ENCODE measurements around the gene DLL1. TPM values are rescaled to one million over a fixed set of nuclear protein-coding genes. Genes with fewer than 3 reads are reported as not detected.
A peak's percentile ranks its signal among the peaks of the same experiment; 100 is the strongest.

DLL1 gene
- total and polyA plus RNA-seq, 12 donors, result 0.75 to 13.3 (median 7.7) TPM

DNA sequence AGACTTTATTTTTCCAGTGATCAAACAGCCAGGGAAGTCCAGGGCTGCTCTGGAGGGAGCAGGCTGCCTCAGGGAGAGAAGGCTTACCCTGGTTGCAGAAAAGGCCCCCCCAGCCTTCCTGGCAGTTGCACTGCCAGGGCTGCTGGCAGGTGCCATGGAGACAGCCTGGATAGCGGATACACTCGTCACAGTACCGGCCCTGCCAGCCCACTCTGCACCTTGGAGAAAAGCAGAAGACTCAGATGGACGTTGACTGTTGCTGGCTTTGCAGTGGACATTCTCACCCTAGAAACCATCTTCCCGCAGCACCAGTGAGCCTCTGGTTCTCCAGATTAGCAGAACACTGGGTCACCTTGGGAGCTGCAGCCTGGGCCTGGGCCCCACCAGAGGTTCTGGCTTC, 5.4 kb downstream of the DLL1 start:
- Histone ChIP-seq H3K27me3 (no peaks in the 10 kb centered on the region), H3K9me3 (replicated peaks in 1 of 3) (no peaks in the 10 kb centered on the region), H3K4me3 (no peak overlapping the region), H3K36me3 (replicated peaks in 1 of 2) (peaks cover 0 to 26% of the 10 kb centered on the region in 2 donors), H3K27ac (no peak overlapping the region), H3K4me1 (replicated peaks in 1 of 2) (peaks cover 11 to 30% of the 10 kb centered on the region in 2 donors)
- intact Hi-C loops (cut with DNase I), result no loop called here
- peak in 1 of 7 donors; percentile 7 for DNase-seq
- WGBS, 4 donors, result 86 to 91% (median 90%) methylated on average over 4 to 5 of the region's 5 CpGs
- TF ChIP-seq, protein P1, sequence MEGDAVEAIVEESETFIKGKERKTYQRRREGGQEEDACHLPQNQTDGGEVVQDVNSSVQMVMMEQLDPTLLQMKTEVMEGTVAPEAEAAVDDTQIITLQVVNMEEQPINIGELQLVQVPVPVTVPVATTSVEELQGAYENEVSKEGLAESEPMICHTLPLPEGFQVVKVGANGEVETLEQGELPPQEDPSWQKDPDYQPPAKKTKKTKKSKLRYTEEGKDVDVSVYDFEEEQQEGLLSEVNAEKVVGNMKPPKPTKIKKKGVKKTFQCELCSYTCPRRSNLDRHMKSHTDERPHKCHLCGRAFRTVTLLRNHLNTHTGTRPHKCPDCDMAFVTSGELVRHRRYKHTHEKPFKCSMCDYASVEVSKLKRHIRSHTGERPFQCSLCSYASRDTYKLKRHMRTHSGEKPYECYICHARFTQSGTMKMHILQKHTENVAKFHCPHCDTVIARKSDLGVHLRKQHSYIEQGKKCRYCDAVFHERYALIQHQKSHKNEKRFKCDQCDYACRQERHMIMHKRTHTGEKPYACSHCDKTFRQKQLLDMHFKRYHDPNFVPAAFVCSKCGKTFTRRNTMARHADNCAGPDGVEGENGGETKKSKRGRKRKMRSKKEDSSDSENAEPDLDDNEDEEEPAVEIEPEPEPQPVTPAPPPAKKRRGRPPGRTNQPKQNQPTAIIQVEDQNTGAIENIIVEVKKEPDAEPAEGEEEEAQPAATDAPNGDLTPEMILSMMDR (IDR thresholded peaks at IDR 0.05), result no peak
- no peak for TF ChIP-seq POLR2A (IDR thresholded peaks at IDR 0.05)

DNA sequence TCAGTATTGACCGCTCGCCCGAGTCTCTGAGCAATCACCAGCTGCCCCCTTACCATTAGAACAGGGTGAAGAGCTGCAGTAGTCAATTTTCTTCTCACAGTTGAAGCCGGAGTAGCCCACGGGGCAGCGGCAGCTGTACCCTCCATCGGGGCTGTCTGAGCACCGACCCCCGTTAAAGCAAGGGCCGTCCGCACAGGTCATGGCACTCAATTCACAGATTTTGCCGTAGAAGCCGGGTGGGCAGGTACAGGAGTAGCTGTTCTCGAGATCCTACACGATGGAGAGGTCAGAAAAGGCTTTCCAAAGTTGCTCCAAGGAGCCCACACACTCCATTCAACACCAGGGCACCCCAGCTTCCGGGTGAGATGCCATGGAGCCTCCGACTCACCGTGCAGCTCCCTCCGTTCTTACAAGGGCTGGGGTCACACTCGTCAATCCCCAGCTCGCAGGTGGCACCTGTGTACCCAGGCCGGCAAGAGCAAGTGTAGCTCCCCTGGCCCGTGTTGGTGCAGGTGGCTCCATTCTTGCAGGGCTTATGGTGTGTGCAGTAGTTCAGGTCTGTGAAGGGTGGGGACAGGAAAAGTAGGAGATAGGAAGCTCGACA, 5.9 kb downstream of the DLL1 start:
- H3K27me3 ChIP-seq, result no peaks in the 10 kb centered on the region
- peak in 2 of 7 donors; percentile 13 to 19 for DNase-seq
- WGBS, 4 donors, result 88 to 92% (median 90%) methylated on average over 7 to 24 of the region's 24 CpGs
- no peak overlapping the region for H3K4me3 ChIP-seq
- H3K36me3 ChIP-seq (replicated peaks in 1 of 2), result peaks cover 0 to 26% of the 10 kb centered on the region in 2 donors
- TF ChIP-seq, protein P1 (IDR thresholded peaks at IDR 0.05), result no peak
- TF ChIP-seq POLR2A (IDR thresholded peaks at IDR 0.05), result no peak
- H3K27ac ChIP-seq, result no peak overlapping the region
- no peaks in the 10 kb centered on the region for H3K9me3 ChIP-seq (replicated peaks in 1 of 3)
- H3K4me1 ChIP-seq (replicated peaks in 1 of 2), result peaks cover 11 to 30% of the 10 kb centered on the region in 2 donors
- intact Hi-C loops (cut with DNase I), result no loop called here

DNA sequence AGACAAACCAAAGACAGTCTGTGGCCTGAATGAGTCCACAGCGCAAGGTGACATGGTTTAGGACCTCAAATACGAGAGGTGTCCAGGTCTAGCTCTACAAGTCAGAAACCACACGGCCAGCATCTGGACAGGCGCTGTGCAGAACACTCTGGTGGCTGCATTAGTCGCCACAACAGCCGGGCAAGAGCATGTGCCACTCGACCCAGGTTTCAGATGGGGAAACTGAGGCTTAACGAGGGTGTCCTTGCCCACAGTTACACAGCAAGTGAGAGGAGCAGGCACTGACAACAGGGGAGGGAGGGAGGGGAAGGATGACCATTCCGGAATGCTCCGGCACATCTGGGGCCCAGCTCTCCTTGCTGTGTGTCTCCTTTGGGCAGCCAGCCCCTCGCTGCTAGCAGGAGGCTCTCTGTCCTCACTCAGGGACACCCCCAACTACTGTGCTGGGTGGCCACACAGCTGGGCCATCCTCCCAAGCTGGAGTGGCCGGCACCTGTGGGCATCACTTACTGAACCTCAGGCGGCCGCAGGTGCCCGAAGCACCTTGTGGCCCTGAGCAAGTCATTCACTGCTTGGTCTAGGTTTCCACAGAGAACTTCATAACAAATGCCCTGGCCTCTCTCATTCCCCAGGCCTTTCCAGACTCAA, 6.6 kb downstream of the DLL1 start:
- peaks cover 6 to 23% of the 10 kb centered on the region in 2 donors for H3K4me1 ChIP-seq (replicated peaks in 1 of 2)
- intact Hi-C loops (cut with DNase I), result no loop called here

More for the DNA sequence above, 6.6 kb downstream of the DLL1 start:
- peak in 2 of 7 donors; percentile 10 to 15 for DNase-seq
- 90 to 94% (median 92%) methylated on average over 12 to 15 of the region's 15 CpGs for WGBS, 4 donors
- TF ChIP-seq, protein P1 (IDR thresholded peaks at IDR 0.05), result no peak
- no peak for TF ChIP-seq POLR2A (IDR thresholded peaks at IDR 0.05)
- Histone ChIP-seq H3K4me3 (no peak overlapping the region), H3K27me3 (no peaks in the 10 kb centered on the region), H3K36me3 (replicated peaks in 1 of 2) (peaks cover 0 to 26% of the 10 kb centered on the region in 2 donors), H3K27ac (peak overlapping the region in 1 of 5 donors; percentile 13), H3K9me3 (replicated peaks in 1 of 3) (no peaks in the 10 kb centered on the region)
